Type B pancreatic cell (in vitro differentiated cells): Measurements from ENCODE around the gene RNASE7. TPM values are rescaled to one million over a fixed set of nuclear protein-coding genes. Genes with fewer than 3 reads are reported as not detected.

Source experiments
- DNase-seq: peaks from one replicate; pipeline ENCODE4 v3.0.0; 2021; ENCODE audit warnings: mixed read lengths; ENCODE audit not compliant: unreplicated experiment; ENCODE audit errors: extremely low spot score
- H3K27ac Mint-ChIP-seq: 2 replicates; pipeline ENCODE4 v1.8.0; 2021; ENCODE audit warnings: mild to moderate bottlenecking, mixed read lengths
- H3K27me3 Mint-ChIP-seq: 2 replicates; pipeline ENCODE4 v1.8.0; 2021; ENCODE audit warnings: mixed read lengths
- H3K36me3 Mint-ChIP-seq: 2 replicates; pipeline ENCODE4 v1.8.0; 2021; ENCODE audit warnings: mixed read lengths
- H3K4me1 Mint-ChIP-seq: one replicate; pipeline ENCODE4 v1.8.0; 2021; ENCODE audit warnings: mixed read lengths; ENCODE audit not compliant: unreplicated experiment
- H3K4me3 Mint-ChIP-seq: 2 replicates; pipeline ENCODE4 v1.8.0; 2021; ENCODE audit warnings: mild to moderate bottlenecking, mixed read lengths
- H3K9me3 Mint-ChIP-seq: 2 replicates; pipeline ENCODE4 v1.8.0; 2021; ENCODE audit warnings: mixed read lengths
- total RNA-seq: library from RNA; stranded (reverse); gene quantifications from 2 replicates; pipeline ENCODE4 v1.2.1, GENCODE V29; 2021; ENCODE audit warnings: low replicate concordance
- TF ChIP-seq, protein P1 (sequence below): fragments of 200-600 bp; sonication (generic); conservative IDR thresholded peaks from 2 replicates; pipeline ENCODE4 v1.5.0; 2021; ENCODE audit warnings: antibody characterized with exemption, mild to moderate bottlenecking

The RNASE7 gene
- total RNA-seq, 1 donor from 2014 or later, result not detected

DNA sequence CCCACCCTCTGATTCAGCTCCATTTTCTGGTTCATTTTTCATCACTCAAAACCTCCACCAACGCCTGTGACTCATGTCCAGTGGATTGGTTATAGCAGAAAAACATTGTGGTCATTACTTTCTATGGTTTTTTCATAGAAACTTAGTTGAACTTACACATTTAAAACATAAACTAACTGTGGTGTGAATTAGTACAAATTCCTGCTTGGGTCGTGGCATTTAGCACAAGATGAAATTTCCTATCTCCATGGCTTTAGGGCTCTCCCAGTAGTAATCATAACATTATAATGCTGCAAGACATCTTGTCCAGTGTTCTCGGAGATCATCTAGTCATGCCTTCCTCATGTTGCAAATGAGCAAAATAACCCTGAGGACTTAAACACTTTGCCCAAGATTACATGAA lies 7.1 kb downstream of the RNASE7 start:
- peaks cover 2% of the 10 kb centered on the region for H3K27me3 Mint-ChIP-seq
- no peaks in the 10 kb centered on the region for H3K36me3 Mint-ChIP-seq
- peaks cover 14% of the 10 kb centered on the region for H3K4me1 Mint-ChIP-seq
- no peak overlapping the region for H3K27ac Mint-ChIP-seq
- TF ChIP-seq, protein P1, sequence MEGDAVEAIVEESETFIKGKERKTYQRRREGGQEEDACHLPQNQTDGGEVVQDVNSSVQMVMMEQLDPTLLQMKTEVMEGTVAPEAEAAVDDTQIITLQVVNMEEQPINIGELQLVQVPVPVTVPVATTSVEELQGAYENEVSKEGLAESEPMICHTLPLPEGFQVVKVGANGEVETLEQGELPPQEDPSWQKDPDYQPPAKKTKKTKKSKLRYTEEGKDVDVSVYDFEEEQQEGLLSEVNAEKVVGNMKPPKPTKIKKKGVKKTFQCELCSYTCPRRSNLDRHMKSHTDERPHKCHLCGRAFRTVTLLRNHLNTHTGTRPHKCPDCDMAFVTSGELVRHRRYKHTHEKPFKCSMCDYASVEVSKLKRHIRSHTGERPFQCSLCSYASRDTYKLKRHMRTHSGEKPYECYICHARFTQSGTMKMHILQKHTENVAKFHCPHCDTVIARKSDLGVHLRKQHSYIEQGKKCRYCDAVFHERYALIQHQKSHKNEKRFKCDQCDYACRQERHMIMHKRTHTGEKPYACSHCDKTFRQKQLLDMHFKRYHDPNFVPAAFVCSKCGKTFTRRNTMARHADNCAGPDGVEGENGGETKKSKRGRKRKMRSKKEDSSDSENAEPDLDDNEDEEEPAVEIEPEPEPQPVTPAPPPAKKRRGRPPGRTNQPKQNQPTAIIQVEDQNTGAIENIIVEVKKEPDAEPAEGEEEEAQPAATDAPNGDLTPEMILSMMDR, result no peak
- H3K4me3 Mint-ChIP-seq, result no peak overlapping the region
- no peaks in the 10 kb centered on the region for H3K9me3 Mint-ChIP-seq
- no peak for DNase-seq

DNA sequence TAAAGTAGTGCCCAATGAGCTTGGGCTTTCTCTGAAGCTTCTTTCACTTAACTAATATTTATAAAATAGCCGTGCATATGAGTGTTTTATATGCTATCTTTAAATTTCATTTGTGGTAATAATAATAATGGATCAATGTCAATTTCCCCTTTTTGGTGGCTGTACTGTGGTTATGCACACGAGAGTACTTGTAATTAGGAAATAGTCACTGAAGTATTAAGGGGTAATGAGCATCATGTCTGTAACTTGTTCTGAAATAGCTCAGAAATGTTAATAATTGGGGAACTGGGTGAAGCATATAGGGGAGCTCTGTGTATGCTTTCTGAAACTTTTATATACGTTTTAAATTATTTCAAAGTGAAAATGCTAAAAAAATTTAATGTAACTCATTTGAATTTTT lies 8.4 kb downstream of the RNASE7 start:
- Mint-ChIP-seq H3K4me3 (no peak overlapping the region), H3K36me3 (no peaks in the 10 kb centered on the region), H3K27ac (no peak overlapping the region)

DNA sequence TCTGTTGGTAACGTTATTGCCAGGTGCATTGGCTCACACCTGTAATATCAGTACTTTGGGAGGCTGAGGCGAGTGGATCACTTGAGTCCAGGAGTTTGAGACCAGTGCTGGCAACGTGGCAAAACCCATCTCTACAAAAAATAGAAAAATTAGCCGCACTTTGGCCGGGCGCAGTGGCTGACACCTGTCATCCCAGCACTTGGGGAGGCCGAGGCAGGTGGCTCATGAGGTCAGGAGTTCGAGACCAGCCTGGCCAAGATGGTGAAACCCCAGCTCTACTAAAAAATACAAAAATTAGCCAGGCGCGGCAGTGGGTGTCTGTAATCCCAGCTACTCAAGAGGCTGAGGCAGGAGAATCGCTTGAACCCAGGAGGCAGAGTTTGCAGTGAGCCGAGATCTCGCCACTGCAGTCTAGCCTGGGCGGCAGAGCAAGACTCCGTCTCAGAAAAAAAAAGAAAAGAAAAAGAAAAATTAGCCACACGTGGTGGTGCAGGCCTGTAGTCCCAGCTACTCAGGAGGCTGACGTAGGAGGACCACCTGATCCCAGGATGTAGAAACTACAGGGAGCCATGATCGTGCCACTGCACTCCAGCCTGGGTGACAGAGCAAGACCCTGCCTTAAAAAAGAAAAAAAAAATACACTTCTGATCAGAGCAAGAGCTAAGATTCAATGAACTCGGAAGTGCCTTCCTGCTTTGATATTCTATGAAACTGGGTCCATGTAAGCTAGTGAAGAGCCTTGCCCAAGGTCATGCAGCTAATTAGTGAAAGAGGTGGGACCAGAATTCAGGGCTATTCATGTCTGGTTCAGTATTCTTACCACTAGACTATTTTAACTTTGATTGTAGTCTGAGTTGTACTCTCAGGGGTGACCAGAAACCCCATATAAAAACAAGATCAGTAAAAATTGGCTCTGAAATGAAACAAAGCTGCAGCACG lies 11.3 kb downstream of the RNASE7 start:
- no peaks in the 10 kb centered on the region for H3K27me3 Mint-ChIP-seq
- TF ChIP-seq, protein P1, result no peak
- DNase-seq, result no peak

More for the DNA sequence above, 8.4 kb downstream of the RNASE7 start:
- Mint-ChIP-seq H3K9me3 (no peaks in the 10 kb centered on the region), H3K4me1 (peaks cover 15% of the 10 kb centered on the region), H3K27me3 (no peaks in the 10 kb centered on the region)
- TF ChIP-seq, protein P1, result no peak
- DNase-seq, result no peak

DNA sequence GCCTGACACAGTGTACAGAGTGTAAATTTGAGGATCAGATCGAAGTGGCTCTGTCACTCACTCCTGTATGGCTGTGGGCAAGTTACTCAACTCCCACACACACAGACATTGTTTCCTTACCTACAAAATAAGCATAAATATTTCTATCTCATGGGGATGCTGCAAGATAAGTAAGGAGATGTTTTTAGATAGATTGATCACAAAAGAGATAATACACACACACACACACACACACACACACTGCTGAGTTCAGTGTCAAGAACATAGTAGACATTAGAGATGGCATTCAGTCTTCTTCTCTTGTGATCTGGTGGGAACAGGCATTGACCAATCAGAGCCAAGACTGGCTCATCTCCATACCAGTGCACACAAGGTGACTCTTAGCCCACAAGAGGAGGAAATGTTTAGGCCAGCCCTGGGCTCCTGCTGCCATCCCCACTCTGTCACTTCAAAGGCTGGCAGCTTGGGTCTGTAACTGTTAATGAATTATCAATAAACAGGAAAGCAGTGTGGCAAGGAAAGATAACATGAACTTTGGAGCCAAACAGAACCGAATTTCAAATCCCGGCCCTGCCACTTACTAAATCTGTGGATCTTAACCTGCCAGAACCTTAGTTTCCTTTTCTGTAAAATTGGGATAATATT lies 12.1 kb downstream of the RNASE7 start:
- Mint-ChIP-seq H3K4me1 (peaks cover 27% of the 10 kb centered on the region), H3K27ac (peak overlapping the region; percentile 36), H3K36me3 (no peaks in the 10 kb centered on the region), H3K27me3 (no peaks in the 10 kb centered on the region), H3K9me3 (no peaks in the 10 kb centered on the region), H3K4me3 (no peak overlapping the region)
- no peak for DNase-seq
- TF ChIP-seq, protein P1, result no peak

More for the DNA sequence above, 11.3 kb downstream of the RNASE7 start:
- Mint-ChIP-seq H3K4me1 (peaks cover 22% of the 10 kb centered on the region), H3K4me3 (no peak overlapping the region), H3K36me3 (no peaks in the 10 kb centered on the region), H3K27ac (no peak overlapping the region), H3K9me3 (no peaks in the 10 kb centered on the region)

DNA sequence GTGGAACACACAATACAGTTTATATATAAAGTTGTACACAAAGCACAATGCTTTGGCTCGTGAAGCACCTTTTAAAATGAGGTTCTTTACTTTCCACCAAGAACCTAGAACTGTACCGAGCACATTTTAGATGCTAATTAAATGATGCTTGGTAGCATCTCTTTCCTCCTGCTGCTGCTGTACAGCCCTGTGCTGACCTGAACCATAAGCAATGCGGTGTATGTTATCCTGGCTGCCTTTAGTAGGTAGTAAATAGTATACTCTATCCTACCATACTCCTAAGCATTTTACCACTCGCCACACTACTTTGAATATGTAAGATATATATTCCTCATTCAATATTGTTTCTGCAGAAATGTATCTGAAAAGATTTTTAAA lies 12.6 kb downstream of the RNASE7 start:
- H3K27ac Mint-ChIP-seq, result no peak overlapping the region
- H3K36me3 Mint-ChIP-seq, result no peaks in the 10 kb centered on the region
- H3K4me1 Mint-ChIP-seq, result peaks cover 27% of the 10 kb centered on the region
- no peaks in the 10 kb centered on the region for H3K9me3 Mint-ChIP-seq
- DNase-seq, result no peak
- no peak overlapping the region for H3K4me3 Mint-ChIP-seq
- peaks cover 1% of the 10 kb centered on the region for H3K27me3 Mint-ChIP-seq
- TF ChIP-seq, protein P1, result no peak
